ENCODE results near the gene RB1. TPM values are rescaled to one million over a fixed set of nuclear protein-coding genes. Genes with fewer than 3 reads are reported as not detected.

Gene RB1
- total RNA-seq, 2 donors from 2014 or later = 26.5 to 48.1 TPM

DNA sequence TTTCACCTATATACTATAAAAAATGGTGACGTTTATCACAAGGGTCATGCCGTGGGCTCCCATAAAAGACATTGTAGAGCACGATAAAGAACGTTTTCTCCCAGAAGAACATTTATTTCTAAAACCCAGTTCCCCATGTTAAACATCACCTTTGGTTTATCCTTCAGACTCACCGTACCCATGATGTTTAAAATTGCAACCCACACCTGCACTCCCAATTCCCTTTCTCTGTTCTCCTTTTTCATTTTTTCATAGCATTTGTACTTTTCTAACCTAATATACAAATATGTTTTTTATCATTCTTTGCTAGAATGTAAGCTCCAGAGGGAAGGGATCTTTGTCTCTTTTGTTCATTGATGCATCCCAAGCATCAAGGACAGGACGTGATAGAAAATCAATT lies 227.3 kb downstream of the RB1 start:
- DNase-seq (ENCODE audit: low spot score) (no peak), ATAC-seq (ENCODE audit: insufficient number of reproducible peaks, low FRiP score, low read depth) (no peak)
- TF ChIP-seq, protein P1, sequence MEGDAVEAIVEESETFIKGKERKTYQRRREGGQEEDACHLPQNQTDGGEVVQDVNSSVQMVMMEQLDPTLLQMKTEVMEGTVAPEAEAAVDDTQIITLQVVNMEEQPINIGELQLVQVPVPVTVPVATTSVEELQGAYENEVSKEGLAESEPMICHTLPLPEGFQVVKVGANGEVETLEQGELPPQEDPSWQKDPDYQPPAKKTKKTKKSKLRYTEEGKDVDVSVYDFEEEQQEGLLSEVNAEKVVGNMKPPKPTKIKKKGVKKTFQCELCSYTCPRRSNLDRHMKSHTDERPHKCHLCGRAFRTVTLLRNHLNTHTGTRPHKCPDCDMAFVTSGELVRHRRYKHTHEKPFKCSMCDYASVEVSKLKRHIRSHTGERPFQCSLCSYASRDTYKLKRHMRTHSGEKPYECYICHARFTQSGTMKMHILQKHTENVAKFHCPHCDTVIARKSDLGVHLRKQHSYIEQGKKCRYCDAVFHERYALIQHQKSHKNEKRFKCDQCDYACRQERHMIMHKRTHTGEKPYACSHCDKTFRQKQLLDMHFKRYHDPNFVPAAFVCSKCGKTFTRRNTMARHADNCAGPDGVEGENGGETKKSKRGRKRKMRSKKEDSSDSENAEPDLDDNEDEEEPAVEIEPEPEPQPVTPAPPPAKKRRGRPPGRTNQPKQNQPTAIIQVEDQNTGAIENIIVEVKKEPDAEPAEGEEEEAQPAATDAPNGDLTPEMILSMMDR (IDR thresholded peaks at IDR 0.05) = no peak
- no peak overlapping the region for H3K4me3 ChIP-seq
- H3K27ac ChIP-seq = peak overlapping the region in 1 of 2 donors; percentile 96
- H3K27me3 ChIP-seq (replicated peaks; ENCODE audit: insufficient read depth) = no peaks in the 10 kb centered on the region
- no peaks in the 10 kb centered on the region for H3K36me3 ChIP-seq
- H3K4me1 ChIP-seq (ENCODE audit: control insufficient read depth in 1 of 2, low read depth in 2 of 2) = peaks cover 17 to 27% of the 10 kb centered on the region in 2 donors
- no peaks in the 10 kb centered on the region for H3K9me3 ChIP-seq

Other genes starting within 250 kb of the RB1 start
- gene MED4, start 208.6 kb upstream of the RB1 start, total RNA-seq = 10 to 100 TPM; 13.3 to 35.0 TPM
- gene ITM2B, start 70.5 kb upstream of the RB1 start, total RNA-seq = 100 to 1,000 TPM; 436 to 638 TPM
- 10 to 100 TPM; 24.8 to 46.6 TPM for gene LPAR6, start 109.4 kb downstream of the RB1 start, total RNA-seq
- gene RCBTB2, start 229.3 kb downstream of the RB1 start, total RNA-seq = 10 to 100 TPM; 15.8 to 16.4 TPM